ENCODE results near the gene OSTC.

GRCh38 chr4:108607079-108607815 lies 43.2 kb upstream of the OSTC start:
- no peak for TF ChIP-seq CTCF (IDR thresholded peaks at IDR 0.05)
- no peak for TF ChIP-seq POLR2A (IDR thresholded peaks at IDR 0.05)
